GM21447 (cell line): ENCODE measurements around the gene CUEDC1.
A peak's percentile ranks its signal among the peaks of the same experiment; 100 is the strongest.
"Not testable (repeated sequence)": the region's sequence is repeated elsewhere in the genome, so short reads cannot be mapped to it uniquely, and the experiment has no call there.

Experiments
- ATAC-seq: cut with Tn5 transposase; IDR thresholded peaks from one replicate; pipeline ENCODE4 v1.9.1; 2021; ENCODE audit not compliant: unreplicated experiment

CUEDC1 gene

DNA sequence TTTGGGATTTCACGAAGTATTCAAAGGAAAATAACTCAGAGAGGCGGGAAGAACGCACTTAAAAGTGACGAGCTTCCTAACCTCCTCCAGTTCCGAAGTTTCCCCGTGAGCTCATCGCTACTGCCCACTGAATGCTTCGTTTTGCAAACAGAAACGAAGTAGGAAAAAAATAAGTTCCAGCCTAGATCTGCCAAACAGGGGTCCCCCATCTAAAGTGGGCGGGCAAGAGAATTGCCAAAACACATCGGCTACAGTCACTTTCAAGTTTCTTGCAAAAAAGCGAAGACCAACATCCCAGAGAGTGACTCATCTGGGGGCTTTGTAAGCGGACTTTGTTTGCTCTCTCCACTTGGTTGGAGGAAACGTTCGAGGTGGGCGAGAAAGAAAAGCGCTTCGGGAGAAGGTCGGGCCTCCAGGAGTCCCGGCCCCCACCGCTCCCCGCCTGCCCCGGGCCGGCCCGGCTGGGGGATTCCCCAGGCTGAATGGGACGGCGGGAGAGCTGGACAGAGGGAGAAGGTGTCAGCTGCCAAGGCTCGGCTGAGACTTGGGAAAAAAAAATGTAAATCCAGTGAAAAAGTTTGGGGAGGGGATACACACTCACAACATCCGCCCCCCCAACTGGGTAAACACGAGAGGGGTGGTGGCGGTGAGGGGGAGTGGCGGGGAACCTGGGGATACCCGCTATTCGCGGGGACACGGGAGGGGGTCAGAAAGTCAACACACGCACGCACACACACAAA, 31.8 kb upstream of the CUEDC1 start:
- peak; percentile 14 for ATAC-seq

DNA sequence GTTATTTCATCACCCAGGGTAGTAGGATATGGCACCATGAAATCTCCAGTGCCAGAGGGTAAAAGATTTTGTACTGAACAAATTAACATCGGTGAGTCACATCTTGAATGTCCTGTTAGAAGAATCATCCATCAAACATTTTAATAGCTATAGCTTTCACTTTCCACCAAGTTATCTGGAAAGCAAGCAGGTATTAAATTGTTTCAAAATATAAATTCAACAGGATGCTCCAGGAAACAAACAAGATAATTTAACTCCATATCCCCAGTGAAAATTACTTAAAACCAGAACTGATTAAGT, 30.4 kb upstream of the CUEDC1 start:
- no peak for ATAC-seq

GRCh38 chr17:57984936-57985674, 29.9 kb upstream of the CUEDC1 start:
- ATAC-seq, result no peak

DNA sequence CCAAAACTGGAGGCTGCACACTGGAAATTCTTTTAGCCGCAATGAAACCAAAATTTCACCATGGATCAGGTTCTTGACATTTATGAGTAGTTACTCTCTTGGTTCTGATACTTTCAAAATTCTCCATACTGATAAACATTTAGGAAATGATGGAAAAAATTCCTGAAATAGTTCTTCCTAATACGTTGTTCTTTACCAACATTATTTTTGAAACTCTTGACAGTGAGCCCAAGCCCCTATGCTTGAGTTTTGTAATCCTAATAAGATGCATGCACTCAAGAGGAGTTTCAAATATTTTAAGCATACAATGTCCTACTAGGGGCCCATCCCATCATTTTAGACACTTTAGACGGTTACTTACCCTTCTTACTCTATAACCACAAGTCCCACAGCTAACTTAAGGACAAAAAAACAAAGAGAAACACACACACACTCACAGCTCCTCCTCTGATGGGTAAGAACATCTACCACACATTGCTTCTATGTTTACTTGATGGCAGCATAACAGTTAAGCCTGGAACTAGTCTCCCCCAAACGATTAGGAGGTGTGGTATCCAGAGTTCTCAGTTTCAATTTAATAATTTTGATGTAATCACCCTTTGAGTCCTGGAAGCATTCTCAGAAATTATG, 29.2 kb upstream of the CUEDC1 start:
- no peak for ATAC-seq

DNA sequence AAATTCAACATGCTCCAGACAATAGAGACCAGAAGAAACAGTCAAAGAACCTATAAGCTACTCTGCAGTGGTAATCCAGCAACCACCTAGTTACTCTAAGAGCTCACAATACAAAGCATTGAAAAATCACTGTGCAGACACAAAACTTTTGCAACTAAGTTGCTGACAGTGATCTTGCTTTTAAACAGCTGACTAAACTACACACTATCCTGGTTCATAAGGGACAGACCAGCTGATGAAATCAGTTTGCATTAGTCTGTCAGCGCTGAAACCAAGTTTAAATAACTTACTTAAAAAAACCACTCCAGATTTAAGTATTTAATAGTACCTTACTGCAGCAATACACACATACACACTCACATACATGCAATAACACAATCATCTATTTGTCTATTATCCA, 28.2 kb upstream of the CUEDC1 start:
- ATAC-seq, result no peak

DNA sequence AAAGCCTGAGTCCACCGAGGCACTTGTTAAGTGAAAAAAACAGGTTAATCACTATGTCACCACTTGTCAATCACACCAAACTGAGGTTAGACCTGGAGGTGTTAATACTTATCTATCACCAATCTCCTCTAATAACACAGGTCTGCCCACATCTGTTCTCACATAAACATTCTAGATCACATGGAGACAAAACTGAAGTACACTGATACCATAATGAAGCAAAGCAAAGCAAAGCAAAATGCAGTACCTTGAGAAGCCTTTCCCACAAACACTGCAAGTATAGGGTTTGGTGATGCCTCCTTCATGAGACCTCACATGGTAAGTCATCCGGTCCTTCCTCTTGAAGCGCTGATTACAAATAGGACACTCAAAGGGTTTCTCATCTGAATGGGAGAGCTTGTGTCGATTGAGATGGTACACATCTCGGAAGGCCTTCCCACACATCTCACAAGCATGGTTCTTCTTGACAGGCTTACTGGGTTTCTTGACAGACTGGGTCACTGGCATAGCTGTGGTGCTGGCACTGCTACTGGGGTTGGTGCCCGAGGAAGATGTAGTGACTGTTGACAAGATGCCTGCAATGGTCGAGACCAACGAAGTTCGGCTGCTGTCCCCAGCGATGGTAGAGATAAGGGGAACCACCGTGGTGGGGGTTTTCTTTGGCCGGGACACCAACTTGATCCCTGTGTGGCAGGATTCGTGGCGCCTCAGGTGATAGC, 27.4 kb upstream of the CUEDC1 start:
- no peak for ATAC-seq

DNA sequence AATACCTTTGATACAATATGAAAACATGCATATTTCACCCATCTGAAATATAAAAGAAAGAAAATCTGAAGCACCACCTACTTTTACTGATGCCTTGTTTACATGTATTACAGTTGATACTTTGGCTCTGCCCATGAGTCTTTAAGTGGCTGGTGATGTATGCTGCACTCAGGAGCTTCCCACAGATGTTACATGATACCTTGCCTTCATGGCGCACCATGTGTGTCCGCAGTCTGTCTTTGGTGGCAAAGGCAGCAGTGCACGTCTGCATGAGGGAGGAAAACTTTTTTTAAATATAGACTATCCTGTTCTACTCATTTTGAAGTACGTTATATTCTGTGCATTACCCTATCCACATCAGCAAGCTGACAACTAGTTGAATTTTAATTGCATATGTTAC, 25.3 kb upstream of the CUEDC1 start:
- ATAC-seq, result no peak

DNA sequence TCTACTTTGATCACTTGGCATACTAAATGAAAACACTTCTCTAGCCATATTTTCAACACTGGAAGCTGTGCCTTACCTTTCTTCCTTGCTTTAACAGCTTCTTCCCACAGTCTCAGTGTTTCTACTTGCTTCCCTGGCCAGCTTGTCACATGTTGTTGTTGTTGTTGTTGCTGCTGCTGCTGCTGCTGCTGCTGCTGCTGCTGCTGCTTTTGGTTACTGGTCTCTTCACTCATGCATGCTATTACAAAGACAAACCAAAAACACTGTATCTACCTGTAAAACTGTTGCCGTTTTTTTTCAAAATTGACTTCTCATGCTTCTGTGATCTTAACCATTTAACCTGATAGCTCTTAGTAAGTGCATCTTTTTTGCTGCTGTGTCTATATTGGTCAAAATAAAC, 23.9 kb upstream of the CUEDC1 start:
- ATAC-seq, result no peak

DNA sequence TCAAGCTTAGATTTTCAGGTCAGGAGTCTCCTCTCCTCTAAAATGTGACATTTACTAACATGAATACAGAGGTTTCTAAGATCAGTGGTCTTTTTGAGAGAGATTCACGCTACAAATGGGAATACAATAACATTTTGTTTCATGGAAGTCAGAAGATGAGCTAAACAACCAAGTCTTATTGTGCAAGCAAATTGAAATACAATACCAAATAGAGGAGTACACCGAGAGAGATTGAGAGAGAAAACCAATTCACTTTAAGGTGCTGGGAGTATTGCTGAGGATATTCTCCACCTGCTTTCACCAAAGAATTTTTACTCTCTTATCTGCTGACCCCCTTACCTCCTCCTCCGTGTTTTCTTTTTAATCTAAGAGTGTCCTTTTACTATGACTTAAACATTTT, 21.4 kb upstream of the CUEDC1 start:
- ATAC-seq, result no peak

GRCh38 chr17:57975044-57975443, 19.8 kb upstream of the CUEDC1 start:
- no peak for ATAC-seq

DNA sequence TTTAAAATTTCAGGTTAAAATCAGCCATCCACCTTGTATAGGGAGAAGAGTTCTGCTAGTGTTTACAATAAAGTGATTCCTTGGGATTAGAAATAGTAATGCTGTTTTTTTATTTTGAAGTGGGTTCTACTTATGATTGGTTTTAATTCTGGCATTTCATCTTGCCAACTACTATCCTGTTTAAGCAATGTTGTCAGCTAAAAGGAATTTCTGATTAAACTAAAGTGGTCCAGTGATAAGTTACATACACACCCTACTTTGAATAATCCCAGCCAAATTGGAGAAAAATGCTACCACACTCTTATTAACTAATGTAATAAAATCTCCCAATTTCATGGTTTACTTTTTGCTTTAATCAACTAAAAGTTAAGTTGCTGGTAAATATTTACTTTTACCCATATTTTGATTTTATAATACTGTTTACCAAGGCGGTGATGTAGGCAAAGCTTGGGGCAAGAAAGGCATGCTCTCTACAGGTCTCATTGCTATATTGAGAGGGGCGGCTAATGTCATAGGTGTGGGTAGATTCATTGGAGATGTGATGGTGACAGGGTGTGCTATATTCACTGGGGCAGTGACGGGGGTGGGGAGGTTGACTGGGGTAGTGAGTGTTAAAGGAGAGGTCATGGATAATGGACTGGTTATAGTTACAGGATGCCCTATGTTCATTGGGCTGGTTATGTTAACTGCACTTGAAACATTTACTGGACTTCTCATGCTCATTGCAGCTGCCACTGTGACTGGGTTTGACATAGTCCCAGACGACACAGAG, 19.0 kb upstream of the CUEDC1 start:
- ATAC-seq, result not testable (repeated sequence)

- ATAC-seq, result no peak
These were observed 16.9 kb upstream of the CUEDC1 start for GRCh38 chr17:57972151-57972550.

- no peak for ATAC-seq
These were observed 16.4 kb upstream of the CUEDC1 start for GRCh38 chr17:57971572-57971971.

DNA sequence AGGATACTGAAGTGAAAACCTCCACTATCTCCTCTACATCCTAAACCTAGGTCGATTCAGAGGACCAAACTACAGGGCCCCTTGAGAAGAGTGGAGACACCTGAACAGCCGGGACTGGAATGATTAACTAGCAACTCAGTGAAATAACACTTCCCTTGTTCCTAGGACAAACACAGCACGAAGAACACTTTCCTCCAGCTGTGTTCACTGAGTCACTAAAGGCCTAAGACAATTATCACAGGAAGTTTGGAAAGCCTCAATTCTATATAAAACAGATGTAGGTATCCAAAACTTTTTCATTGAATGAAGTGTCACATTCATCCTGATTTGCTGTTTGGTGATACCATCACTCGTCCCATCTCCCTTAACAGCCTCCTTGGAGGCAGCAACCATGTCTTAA, 15.5 kb upstream of the CUEDC1 start:
- no peak for ATAC-seq

- ATAC-seq, result no peak
These were observed 13.2 kb upstream of the CUEDC1 start for GRCh38 chr17:57968456-57968855.

- no peak for ATAC-seq
These were observed 11.7 kb upstream of the CUEDC1 start for GRCh38 chr17:57966875-57967274.

DNA sequence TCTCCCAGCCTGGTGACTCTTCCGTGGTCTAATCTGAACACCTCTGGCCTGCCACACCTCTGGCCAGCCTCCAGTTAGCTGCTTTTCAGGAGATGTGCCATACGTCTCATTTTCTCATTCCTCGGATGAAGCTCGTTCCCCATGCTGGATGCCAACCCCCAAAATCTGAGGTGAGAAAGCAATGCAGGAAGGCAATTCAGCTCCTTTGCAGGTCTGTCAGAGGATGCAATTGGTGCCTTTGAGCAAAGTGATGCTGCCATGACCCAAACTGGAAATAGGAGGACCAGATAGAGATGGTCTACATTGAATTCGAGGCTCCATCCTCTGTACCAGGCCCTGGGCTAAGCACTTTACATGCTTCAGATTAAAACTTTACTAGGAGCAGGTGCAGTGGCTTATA, 11.0 kb upstream of the CUEDC1 start:
- no peak for ATAC-seq

DNA sequence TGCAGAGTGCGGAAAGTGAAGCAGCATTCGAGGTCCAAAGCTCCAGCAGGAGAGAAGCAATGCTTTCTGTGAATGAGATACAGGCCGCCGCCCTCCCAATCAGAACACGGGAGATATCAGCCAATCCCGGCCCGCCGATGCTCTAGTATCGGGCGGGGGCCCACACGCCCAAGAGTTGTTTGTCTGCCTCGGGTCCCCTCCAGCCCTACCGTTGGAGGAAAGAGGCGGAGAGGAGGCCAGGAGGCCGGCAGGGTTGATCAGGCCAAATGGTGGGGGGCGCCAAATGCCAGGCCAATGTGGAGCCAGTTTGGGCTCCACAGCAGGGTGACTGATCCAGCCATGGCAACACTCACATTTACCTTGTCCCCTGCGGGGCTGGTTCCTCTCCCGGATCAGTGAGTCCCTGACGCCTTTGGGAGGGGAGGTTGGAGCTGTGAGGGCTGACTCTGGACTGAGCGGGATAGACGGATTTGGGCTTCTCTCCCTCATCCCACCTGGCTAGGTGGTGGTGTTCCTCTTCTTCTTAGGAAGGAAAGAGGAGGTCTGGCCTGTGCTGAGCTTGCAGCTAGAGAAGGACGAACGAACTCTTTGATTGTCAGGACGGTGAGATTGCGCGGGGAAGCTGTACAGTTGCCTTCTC, 10.4 kb upstream of the CUEDC1 start:
- no peak for ATAC-seq

DNA sequence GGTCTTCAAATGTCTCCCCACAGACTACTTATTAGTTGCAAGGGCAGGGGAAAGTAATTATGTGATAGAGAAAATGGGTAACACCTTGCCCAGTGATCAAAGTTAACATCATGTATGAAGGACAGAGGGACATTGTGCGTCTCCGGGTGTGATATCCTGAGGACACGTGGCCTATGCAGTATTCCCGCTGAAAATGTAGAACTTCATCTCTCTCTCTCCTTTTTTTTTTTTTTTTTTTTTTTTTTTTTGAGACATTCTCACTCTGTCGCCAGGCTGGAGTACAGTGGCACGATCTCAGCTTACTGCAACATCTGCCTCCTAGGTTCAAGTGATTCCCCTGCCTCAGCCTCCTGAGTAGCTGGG, 7.9 kb upstream of the CUEDC1 start:
- ATAC-seq, result no peak

DNA sequence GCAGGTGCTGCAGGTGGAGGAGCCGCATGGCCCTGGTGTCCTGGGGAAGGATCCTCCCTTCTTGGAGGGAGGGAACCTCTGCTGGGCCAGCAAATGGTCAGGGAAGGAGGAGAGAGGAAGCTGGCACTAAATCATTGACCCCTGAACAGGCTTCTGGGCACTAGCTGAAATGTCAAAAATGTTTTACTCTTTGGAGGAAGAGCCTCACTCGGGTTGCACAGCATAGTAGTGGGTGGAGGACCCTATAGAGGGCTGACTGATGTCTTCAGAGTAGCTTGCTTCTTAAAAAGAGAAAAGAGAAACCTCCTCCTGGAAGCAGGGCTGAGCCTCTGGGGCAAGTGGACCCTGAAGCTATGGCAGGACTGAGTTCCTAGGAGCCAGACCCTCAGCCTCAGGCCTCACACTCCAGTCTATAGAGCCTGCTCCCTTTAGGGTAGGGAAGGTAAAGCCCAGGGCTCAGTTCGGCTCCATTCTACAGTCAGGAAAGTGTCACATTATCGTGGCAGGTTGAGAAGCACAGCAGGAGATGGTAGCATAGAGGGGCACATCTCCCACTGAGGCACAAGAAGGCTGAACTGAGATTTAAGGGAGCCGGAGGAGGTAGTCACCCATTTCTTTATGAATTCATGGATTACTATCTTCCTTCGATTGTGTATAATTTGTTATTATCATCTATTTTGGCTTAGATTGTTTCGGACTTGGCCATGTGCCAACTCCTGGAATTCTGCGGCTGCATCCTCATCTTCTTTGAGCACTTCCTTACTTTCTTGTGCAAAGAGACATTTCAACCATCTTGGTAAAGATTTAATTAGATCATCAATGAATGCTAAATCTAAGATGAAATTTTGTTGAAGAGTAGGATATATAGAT, 7.3 kb upstream of the CUEDC1 start:
- ATAC-seq, result no peak
